Measurements from ENCODE around the gene TWIST1.

TWIST1 gene

GRCh38 chr7:19113002-19113350 is 4.5 kb downstream of the TWIST1 start:
- DNase-seq: no peak

- DNase-seq: no peak
Measured at GRCh38 chr7:19112274-19113001, 5.0 kb downstream of the TWIST1 start.

GRCh38 chr7:19111474-19112273 is 5.8 kb downstream of the TWIST1 start:
- DNase-seq: no peak

GRCh38 chr7:19110776-19111175 is 6.7 kb downstream of the TWIST1 start:
- DNase-seq: no peak

- DNase-seq: no peak
Measured at GRCh38 chr7:19110026-19110730, 7.3 kb downstream of the TWIST1 start.

- DNase-seq: no peak
Measured at GRCh38 chr7:19109000-19109946, 8.2 kb downstream of the TWIST1 start.

- DNase-seq: no peak
Measured at GRCh38 chr7:19107356-19108146, 9.9 kb downstream of the TWIST1 start.

GRCh38 chr7:19107081-19107355 is 10.4 kb downstream of the TWIST1 start:
- no peak for DNase-seq

- no peak for DNase-seq
Measured at GRCh38 chr7:19106241-19107080, 11.0 kb downstream of the TWIST1 start.

GRCh38 chr7:19105546-19105945 is 11.9 kb downstream of the TWIST1 start:
- DNase-seq: no peak

GRCh38 chr7:19104811-19105210 is 12.6 kb downstream of the TWIST1 start:
- DNase-seq: no peak

- no peak for DNase-seq
Measured at GRCh38 chr7:19102884-19103283, 14.6 kb downstream of the TWIST1 start.

- DNase-seq: no peak
Measured at GRCh38 chr7:19101909-19102308, 15.5 kb downstream of the TWIST1 start.

GRCh38 chr7:19101472-19101871 is 16.0 kb downstream of the TWIST1 start:
- no peak for DNase-seq

GRCh38 chr7:19099924-19100323 is 17.5 kb downstream of the TWIST1 start:
- no peak for DNase-seq

GRCh38 chr7:19099194-19099593 is 18.2 kb downstream of the TWIST1 start:
- no peak for DNase-seq

- no peak for DNase-seq
Measured at GRCh38 chr7:19098510-19098909, 18.9 kb downstream of the TWIST1 start.

- DNase-seq: no peak
Measured at GRCh38 chr7:19097165-19098055, 20.0 kb downstream of the TWIST1 start.

GRCh38 chr7:19095353-19095860 is 22.0 kb downstream of the TWIST1 start:
- no peak for DNase-seq
